Calu3 (cell line): ENCODE measurements around the gene GNPNAT1. TPM values are rescaled to one million over a fixed set of nuclear protein-coding genes. Genes with fewer than 3 reads are reported as not detected.

Experiments used
- BruUV-seq: library from RNA; stranded (reverse); fragments of 400-500 nt; replicated peaks from 2 replicates; lab custom pipeline; 2021; lab: Mats Ljungman, UMichigan
- CTCF ChIA-PET: fragments of 300-600 bp; sonication (Branson Sonifier 250); formaldehyde crosslinking; loops from one replicate; lab custom pipeline; 2022; ENCODE audit warnings: antibody characterized with exemption; lab: Charles Lee
- DNase-seq: peaks from one replicate; pipeline ENCODE4 v3.0.0; 2022
- H3K27ac Mint-ChIP-seq: one replicate; pipeline ENCODE4 v1.8.0; 2022; ENCODE audit warnings: mixed read lengths; ENCODE audit not compliant: unreplicated experiment
- H3K27me3 Mint-ChIP-seq: one replicate; pipeline ENCODE4 v1.8.0; 2022; ENCODE audit warnings: mixed read lengths; ENCODE audit not compliant: unreplicated experiment
- H3K36me3 Mint-ChIP-seq: one replicate; pipeline ENCODE4 v1.8.0; 2022; ENCODE audit warnings: mild to moderate bottlenecking, moderate library complexity, mixed read lengths; ENCODE audit not compliant: insufficient read depth, unreplicated experiment
- H3K4me1 Mint-ChIP-seq: one replicate; pipeline ENCODE4 v1.8.0; 2022; ENCODE audit warnings: mild to moderate bottlenecking, low read depth, mixed read lengths; ENCODE audit not compliant: unreplicated experiment
- H3K4me3 Mint-ChIP-seq: one replicate; pipeline ENCODE4 v1.8.0; 2022; ENCODE audit warnings: mild to moderate bottlenecking, low read depth, moderate library complexity, mixed read lengths; ENCODE audit not compliant: unreplicated experiment
- H3K9me3 Mint-ChIP-seq: one replicate; pipeline ENCODE4 v1.8.0; 2022; ENCODE audit warnings: low read depth, mixed read lengths; ENCODE audit not compliant: unreplicated experiment
- intact Hi-C: fragments of 100-400 bp; cut with micrococcal nuclease; formaldehyde crosslinking; loops from one replicate; pipeline ENCODE4 v1.10.0; 2022; ENCODE audit not compliant: unreplicated experiment
- total RNA-seq: library from RNA; stranded (reverse); gene quantifications from 2 replicates; pipeline ENCODE4 v1.2.3, GENCODE V29; 2022
- TF ChIP-seq, protein P1 (sequence below): fragments of 200-600 bp; IDR thresholded peaks from one replicate; pipeline ENCODE4 v1.8.0; 2022; ENCODE audit warnings: antibody characterized with exemption; ENCODE audit not compliant: unreplicated experiment

Gene GNPNAT1
- total RNA-seq, 1 experiment from 2014 or later = 35.8 TPM

DNA sequence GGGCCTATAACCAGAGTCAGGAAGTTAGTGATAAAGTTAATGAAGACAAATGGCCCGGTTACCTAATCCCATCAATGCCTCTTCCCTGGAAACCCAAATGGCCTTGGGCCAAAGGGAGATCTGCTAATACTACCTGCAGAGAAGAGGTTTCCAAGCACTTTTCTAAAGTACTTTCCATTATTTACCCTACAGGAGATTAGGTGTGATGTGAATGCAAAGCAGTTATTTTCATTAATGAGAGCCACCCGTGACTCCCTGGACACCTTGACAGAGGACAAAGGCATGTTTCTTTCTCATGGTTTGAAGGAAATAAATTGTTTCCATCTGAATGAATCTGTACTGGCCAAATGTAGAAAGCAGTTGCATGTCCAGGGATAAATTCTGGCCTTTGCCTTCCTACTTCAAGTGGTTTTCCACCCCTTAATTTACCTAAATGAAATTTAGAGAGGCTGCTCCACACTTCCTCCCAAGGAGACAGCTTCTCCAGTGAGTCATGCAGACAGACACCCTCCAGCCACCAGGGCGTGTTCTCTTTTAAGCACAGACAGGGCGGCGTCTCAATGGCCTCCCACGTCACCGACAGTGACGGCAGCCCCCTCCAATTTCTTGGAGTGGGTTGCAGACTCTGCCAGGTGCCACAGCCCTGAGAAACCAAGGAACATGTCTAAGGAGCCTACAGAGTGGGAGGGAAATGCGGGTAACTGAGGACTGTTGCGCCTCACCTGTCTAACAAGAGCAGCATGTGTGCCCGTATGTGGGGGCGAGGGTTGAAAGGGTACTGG is 43.9 kb upstream of the GNPNAT1 start:
- no peak for DNase-seq

DNA sequence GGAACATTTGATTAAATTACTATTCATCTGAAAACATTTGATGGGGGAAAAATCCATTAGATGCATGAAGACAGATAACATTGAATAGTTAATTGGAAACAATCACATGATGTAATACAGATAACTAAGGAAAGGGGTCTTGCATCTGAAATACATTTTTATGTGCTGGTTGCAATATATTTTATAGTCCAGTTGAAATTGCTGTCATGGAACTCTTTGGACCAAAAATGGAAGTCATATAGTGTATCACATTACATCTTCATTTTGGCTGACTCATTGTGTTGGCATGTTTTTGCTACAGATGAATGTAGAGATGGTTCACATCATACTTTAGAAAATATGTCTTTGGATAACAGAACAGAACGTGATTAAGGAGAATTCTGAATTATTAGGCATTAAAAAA is 43.0 kb upstream of the GNPNAT1 start:
- no peak overlapping the region for H3K27ac Mint-ChIP-seq
- intact Hi-C loops = no loop called here
- TF ChIP-seq, protein P1, sequence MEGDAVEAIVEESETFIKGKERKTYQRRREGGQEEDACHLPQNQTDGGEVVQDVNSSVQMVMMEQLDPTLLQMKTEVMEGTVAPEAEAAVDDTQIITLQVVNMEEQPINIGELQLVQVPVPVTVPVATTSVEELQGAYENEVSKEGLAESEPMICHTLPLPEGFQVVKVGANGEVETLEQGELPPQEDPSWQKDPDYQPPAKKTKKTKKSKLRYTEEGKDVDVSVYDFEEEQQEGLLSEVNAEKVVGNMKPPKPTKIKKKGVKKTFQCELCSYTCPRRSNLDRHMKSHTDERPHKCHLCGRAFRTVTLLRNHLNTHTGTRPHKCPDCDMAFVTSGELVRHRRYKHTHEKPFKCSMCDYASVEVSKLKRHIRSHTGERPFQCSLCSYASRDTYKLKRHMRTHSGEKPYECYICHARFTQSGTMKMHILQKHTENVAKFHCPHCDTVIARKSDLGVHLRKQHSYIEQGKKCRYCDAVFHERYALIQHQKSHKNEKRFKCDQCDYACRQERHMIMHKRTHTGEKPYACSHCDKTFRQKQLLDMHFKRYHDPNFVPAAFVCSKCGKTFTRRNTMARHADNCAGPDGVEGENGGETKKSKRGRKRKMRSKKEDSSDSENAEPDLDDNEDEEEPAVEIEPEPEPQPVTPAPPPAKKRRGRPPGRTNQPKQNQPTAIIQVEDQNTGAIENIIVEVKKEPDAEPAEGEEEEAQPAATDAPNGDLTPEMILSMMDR = no peak
- no peaks in the 10 kb centered on the region for H3K36me3 Mint-ChIP-seq
- H3K27me3 Mint-ChIP-seq = no peaks in the 10 kb centered on the region
- H3K9me3 Mint-ChIP-seq = no peaks in the 10 kb centered on the region
- BruUV-seq = no TSS peak
- no peak for DNase-seq
- H3K4me3 Mint-ChIP-seq = no peak overlapping the region
- CTCF ChIA-PET = interaction anchor here (0.7 kb wide), 1 partner anchor 100 kb away, joined by 3 read pairs; no protein-coding TSS in a partner anchor
- H3K4me1 Mint-ChIP-seq = peaks cover 6% of the 10 kb centered on the region

More for the DNA sequence above, 43.9 kb upstream of the GNPNAT1 start:
- Mint-ChIP-seq H3K4me3 (no peak overlapping the region), H3K36me3 (no peaks in the 10 kb centered on the region), H3K9me3 (no peaks in the 10 kb centered on the region), H3K4me1 (peaks cover 6% of the 10 kb centered on the region), H3K27me3 (no peaks in the 10 kb centered on the region), H3K27ac (no peak overlapping the region)
- intact Hi-C loops = no loop called here
- TF ChIP-seq, protein P1 = no peak
- CTCF ChIA-PET = interaction anchor here (0.7 kb wide), 1 partner anchor 99 kb away, joined by 3 read pairs; no protein-coding TSS in a partner anchor
- BruUV-seq = no TSS peak

DNA sequence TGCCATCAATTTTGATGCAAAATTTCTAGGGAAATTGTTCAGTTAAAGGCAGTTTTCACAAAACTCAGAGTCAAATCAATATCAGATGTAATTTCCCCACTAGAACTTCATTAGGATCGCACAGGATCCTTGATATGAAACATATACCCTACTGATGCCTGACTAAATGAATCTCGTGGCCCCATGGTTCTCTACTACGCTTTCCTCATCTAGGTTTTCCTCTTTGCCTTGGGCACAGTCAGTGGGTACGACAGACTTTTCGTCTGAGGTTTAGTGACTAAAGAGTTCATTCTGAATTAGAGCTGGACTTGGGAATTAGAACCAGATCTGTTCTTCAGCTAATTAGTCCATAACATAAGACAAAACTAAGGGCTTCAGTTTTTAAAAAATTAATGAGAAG is 42.5 kb upstream of the GNPNAT1 start:
- Mint-ChIP-seq H3K4me1 (peaks cover 6% of the 10 kb centered on the region), H3K4me3 (no peak overlapping the region), H3K9me3 (no peaks in the 10 kb centered on the region), H3K27ac (no peak overlapping the region), H3K36me3 (no peaks in the 10 kb centered on the region), H3K27me3 (no peaks in the 10 kb centered on the region)
- no peak for DNase-seq
- no TSS peak for BruUV-seq
- CTCF ChIA-PET = no interaction called here
- TF ChIP-seq, protein P1 = no peak
- intact Hi-C loops = no loop called here

DNA sequence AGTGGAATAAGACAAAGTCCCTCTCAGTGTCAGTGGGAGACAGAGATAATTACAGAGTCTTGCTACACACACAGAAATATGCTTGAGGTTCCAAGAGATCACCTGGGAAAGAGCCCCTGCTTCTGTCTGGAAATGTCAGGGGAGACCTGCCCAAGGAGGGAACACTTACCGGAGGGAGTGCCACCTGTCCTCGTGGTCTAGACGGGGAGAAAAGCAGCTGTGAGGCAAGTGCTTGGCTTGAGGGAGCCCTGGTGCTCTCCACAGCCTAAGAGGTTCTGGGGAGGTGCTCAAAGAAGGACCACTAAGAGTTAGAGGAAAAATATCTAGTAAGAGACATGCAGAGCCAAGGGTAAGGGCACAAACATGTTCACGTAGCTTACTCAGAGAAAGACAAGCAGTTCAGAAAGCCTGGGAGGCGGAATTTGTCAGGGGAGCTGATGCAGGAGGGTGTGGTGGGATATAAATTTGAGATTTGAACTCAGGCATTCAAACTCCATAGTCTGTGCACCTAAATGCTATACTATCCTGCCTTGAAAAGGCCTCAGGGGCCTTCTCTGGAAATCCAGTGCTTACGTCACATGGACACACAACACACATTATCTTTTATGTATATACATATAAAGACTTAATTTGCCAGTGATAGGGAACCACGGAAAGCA is 38.2 kb upstream of the GNPNAT1 start:
- BruUV-seq = no TSS peak
- H3K27me3 Mint-ChIP-seq = no peaks in the 10 kb centered on the region
- TF ChIP-seq, protein P1 = no peak
- no peaks in the 10 kb centered on the region for H3K9me3 Mint-ChIP-seq
- CTCF ChIA-PET = interaction anchor here (0.7 kb wide), 1 partner anchor 131 kb away, joined by 3 read pairs; no protein-coding TSS in a partner anchor
- no peaks in the 10 kb centered on the region for H3K4me1 Mint-ChIP-seq
- no peaks in the 10 kb centered on the region for H3K36me3 Mint-ChIP-seq
- intact Hi-C loops = no loop called here
- peak overlapping the region; percentile 19 for H3K27ac Mint-ChIP-seq
- DNase-seq = no peak
- no peak overlapping the region for H3K4me3 Mint-ChIP-seq
